NCI-H2081 treated with DMSO at 0.1 percent for 48 hours (cell line): Measurements from ENCODE around the gene CACFD1.

Source experiments
- DNase-seq: peaks from one replicate; lab custom pipeline; 2025; lab: John Stamatoyannopoulos, UW

CACFD1 gene

GRCh38 chr9:133483611-133484010 lies 23.8 kb downstream of the CACFD1 start:
- DNase-seq = no peak

DNA sequence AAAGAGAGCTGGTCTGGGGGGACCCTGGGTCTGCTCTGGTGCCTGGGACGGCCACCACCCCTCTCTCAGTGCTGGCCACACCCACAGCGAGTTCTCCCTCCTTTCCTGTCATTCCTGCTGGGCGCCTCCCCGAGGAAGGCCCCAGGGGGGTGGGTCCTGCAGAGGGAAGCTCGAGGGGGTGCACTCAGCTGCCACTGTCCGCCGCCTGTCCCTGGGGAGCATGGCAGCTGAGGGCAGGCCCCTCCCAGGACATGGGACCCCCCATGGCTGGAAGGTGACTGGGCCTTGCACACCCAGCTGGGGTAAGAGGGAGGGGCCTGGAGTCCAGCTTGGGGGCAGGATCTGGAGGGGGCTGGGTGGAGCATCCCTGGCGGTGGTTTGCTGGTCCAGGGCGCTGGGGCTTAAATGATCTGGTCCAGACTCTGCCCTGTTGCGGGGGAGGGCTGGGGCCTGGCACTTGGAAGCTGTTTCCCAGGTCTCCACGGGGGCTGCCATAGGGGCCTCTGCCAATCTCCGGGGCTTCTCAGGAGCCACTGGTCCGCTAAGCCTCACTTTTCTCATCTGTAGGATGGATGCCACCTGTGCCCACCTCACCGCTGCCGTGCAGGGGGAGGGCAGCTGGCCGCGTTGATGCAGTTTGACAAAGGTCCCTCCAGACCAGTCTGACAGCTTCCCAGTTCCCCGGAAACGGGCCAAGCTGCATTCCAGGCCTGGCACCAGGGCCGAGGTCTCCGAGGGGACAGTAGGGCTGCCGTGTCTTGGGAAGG lies 25.1 kb downstream of the CACFD1 start:
- no peak for DNase-seq

GRCh38 chr9:133485531-133486260 lies 25.9 kb downstream of the CACFD1 start:
- no peak for DNase-seq

DNA sequence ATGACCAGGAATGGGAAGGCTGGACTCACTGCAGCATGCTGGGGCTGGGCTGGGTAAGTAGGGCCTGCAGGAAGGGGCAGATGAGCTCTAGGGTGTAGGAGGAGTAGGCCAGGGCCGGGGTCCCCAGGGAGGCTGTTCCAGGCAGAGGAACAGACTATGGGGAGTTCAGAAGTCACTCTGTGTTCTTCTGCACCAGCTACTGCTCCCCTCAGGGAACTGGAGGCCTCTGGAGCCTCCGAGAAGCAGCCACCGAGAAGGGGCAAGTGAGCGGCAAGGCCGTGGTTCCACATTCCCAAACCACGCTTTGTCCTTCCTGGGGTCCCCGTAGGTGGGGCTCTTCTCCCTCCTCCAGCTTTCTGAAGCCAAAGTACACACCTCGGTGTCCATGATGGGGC lies 27.6 kb downstream of the CACFD1 start:
- DNase-seq = no peak

DNA sequence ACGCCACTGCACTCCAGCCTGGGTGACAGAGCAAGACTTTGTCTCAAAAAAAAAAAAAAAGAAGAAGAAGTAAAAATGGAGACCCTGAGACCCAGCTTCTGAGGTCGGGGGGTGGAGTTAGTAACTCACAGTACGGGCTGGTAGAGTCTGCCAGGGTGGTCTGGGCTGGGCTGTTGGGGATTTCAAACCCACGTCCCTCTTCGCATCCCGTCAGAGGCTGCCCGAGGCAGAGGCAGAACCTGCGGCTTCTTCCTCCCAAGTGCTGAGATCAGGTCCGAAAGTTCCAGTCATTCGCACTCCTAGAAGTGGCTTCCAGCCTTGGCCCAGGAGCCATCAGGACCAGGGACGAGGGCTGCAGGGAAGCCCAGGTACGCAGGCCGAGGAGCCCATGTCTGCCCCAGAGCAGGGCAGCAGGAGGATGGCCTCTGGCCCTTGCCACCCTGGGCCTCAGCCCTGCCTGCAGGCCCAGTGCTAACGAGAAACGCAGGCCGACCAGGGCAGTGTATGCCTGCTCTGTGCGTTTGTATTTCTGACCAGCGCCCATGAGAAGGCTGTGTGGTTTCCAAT lies 29.0 kb downstream of the CACFD1 start:
- no peak for DNase-seq

DNA sequence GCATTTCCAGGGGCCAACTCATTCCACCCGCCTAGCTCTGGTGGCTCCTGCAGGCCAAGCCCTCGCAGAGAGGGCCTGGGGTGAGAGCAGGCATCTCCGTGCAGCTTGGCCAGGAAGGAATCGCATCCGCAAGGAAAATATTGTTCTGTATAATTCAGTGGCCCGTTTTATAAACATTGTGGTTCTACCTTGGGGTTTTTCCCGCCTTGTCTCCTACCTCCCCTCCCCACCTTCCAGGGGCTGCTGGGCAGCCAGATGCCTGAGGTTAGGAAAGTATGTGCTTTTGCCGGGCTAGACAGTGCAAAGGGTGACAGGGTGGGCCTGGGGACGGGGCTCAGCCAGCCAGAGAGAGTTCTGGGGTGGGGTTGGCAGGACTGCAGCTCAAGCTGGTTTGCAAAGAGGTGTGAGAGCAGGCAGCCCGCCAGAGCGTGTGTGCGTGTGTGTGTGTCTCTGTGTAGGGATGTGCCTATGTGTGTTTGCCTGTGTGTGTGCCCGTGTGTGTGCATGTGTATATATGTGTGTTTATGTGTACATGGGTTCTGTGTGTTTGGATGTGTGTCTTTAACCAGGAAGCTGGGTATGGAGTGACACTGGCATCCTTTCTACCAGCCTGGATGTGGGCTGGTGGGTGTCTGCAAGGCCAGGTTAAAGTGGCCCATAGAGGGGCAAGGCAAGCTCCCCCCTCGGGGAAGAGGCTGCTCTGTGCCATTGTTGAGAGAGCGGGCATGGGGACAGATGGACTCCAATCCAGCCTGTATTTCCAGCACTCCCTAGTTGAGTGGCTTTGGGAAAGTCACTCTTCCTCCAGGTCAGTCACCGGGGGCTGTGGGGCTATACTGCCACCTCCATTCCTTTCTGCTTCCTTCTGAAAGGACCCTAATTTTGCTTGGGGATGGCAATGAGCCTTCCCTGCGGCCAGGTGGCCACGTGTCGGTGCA lies 29.7 kb downstream of the CACFD1 start:
- DNase-seq = no peak

- no peak for DNase-seq
Observed at GRCh38 chr9:133490201-133490681, 30.5 kb downstream of the CACFD1 start.

- DNase-seq = no peak
Observed at GRCh38 chr9:133490865-133491655, 31.3 kb downstream of the CACFD1 start.

DNA sequence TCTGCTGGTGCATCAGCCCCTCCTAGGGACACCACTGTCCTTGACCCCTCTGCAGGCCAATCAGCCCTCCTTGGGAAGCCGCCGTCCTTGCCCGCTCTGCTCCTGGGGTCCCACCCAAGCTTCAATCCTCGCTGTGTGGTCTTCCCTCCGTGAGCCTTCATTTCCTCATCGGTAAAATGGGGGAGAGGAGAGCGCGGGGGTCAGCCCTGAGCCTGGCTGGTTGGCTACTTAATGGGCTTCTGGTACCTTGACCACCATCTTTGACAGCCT lies 31.8 kb downstream of the CACFD1 start:
- DNase-seq = no peak

DNA sequence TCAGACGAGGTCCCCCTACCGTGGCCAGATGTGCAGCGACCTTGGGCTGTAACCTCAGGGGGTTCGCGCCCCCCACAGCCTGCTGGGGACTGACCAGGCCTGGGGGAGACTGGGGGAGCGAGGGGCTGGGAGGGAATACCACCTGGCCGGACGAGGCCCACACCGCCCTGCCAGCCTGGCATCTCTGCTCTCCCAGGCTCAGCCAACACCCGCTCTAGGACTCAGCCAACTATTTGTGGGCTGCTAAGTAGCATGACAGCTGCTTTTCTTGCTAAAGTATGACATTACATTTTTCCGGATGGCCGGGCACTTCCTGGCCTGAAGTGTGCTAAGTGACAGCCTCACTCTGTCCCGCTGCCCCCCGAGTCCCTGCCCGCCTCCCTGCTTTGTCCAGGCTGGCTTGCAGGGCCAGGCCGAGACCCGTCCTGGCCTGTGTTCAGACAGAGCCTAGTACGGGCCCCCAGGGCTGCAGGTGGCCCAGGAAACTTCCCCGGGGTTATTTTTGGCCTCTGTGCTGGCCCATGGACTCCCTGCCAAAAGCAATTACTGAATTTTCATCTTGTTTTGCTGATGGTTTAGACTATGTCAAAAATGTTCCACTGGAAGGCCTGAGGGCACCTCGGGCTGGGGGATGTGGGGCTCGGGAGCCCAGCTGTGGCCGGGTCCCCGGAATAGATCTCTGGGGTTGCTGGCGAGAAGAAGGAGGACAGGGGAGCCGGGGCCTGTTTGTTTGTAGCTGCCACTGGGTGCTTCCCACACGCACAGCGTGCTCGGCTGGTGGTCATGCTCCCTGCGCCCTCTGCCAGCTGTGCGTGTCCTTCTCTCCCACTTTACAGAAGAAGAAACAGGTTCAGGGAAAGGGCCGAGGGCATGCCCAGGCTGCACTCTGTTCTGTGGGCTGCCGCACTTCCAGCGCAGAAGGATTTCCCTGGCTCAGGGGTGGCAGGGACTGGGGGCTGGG lies 32.6 kb downstream of the CACFD1 start:
- no peak for DNase-seq

GRCh38 chr9:133493428-133493827 lies 33.6 kb downstream of the CACFD1 start:
- no peak for DNase-seq

DNA sequence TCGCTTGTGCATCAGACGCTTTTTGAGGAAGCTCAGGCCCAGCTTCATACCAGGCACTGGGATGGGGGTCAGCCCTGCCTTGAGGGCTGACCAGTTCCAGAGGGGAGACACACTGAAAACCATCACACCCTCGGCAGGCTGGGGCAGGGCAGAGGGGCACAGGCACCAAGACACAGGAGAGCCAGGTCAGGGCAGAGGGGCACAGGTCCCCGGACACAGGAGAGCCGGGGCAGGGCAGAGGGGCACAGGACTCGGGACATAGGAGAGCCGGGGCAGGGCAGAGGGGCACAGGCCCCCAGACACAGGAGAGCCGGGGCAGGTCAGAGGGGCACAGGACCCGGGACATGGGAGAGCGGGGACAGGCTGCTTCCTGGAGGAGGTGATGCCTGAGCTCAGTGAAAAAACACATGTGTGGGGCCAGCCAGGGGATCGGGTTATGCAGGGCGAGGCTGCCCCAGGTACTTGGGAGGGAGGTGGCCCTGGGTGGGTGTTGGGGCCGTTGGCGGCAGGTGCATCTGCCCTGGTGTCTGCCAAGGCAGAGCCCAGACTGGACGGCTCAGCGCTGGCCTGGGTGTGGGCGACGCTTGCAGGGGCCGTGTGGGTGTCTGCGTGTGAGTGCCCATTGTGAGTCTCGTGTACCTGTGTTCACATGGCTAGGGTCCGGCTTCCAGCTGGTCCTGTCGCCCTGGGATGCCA lies 34.2 kb downstream of the CACFD1 start:
- no peak for DNase-seq

- DNase-seq = no peak
Observed at GRCh38 chr9:133494636-133495326, 35.0 kb downstream of the CACFD1 start.

DNA sequence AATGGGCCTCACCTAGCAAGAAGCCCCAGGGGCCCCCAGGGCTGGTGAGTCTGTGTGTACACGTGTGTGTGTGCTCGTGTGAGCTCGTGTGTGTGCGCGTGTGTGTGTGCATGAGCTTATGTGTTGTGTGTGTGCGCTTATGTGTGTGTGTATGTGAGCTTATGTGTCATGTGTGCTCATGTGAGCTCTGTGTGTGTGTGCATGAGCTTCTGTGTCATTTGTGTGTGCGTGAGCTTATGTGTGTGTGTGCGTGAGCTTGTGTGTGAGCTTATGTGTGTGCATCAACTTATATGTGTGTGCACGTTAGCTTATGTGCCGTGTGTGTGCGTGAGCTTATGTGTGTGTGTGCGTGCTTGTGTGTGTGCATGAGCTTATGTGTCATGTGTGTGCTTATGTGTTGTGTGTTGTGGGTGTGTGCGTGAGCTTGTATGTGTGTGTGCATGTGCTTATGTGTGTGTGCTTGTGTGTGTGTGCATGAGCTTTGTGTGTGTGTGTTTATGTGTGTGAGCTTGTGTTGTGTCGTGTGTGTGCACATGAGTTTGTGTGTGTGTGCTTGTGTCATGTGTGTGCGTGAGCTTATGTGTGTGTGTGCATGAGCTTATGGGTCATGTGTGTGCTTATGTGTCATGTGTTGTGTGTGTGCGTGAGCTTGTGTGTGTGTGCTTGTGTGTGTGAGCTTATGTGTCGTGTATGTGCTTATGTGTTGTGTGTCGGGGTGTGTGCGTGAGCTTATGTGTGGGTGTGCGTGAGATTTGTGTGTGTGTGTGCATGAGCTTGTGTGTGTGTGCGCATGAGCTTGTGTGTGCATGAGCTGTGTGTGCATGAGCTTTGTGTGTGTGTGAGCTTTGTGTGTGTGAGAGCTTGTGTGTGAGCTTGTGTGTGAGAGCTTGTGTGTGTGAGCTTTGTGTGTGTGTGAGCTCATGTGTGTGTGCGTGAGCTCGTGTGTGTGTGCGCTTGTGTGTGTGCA lies 35.8 kb downstream of the CACFD1 start:
- DNase-seq = no peak

DNA sequence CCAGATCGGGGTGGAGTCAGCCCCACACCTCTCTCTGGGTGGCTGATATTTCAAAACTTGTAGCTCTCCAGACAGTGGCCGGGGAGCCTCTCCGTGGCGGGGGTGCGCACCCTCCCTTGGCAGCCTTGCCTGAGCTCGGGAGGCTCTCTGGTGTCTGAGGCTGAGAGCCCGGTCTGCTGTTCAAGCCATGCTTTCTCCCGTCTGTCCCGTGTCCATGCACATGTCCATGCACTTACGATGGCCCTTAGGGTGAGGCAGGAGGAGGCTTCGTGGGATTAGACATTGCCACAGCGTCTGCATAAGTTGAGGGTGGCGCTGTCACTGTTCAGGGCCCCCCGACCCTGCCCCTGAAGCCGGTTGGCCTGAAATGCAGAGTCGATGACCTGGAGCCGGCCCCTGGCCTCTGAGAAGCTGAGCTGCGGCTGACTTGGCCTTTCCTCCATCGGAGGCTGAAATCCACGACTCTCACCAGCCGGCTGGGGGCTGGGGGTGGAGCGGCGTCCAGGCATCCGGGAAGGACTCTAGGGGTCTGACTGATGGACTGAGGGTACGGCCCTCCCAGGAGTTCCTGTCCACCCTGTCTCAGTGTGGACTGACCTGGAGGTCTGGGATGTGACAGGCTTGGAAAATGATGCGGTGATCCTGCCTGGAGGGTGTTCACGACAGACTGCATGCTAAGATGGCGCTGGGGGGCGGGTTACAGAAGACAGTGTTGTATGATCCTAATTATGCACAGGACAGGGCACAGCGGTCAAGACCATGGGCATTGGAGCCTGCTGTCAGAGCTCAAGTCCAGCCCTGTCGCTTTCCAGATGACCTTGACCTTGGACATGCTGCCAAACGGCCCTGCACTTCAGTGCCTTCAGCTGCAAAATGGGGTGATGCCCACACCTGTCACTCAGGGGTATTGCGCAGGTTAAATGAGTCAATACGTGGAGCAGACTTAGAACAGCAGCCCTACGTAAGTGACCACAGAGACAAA lies 37.4 kb downstream of the CACFD1 start:
- no peak for DNase-seq

DNA sequence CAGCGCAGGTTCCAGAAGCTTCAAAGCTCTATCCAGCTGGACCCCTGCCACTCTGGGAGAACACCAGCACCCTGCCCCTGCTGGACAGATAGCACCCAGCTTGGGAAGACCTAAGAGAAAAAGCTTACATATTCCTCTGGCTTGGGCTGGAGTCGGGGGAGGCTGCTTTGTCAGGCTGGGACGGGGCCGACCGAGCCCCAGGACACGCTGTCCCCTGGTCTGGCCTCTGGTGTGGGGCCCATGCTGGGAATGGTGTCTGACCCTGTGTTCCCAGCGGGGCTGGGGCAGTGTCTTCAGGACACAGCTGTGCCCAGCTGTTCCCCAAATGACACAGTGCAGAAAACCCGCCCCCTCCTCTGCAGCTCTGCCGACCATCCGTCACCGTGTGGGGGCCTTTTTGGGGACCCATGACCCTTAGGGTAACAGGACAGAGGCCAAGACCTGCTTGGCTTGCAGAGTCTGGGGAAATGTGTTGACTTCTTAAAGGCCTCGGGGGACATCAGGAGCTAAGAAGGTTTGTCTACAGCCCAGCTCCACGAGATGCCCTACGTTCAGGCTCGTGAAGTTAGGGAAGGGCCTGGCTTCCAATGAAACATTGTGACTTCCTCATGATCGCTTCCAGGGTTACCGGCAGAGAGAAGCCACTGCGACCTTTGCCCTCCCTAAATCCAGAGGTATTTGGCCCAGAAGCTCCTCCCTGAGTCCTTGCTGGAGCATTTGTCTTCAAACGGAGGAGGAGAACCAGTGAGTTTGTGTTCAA lies 39.5 kb downstream of the CACFD1 start:
- DNase-seq = no peak
